ENCODE data around the gene AUTS2. TPM values are rescaled to one million over a fixed set of nuclear protein-coding genes. Genes with fewer than 3 reads are reported as not detected.

The AUTS2 gene
- total and polyA plus RNA-seq, 2 experiments from 2014 or later: 32.0 to 91.0 TPM

GRCh38 chr7:70592171-70592570 is 993.9 kb downstream of the AUTS2 start:
- peaks cover 34% of the 10 kb centered on the region for H3K27me3 Mint-ChIP-seq (ENCODE audit: insufficient read depth, low read depth, poor library complexity)
- H3K4me3 Mint-ChIP-seq: no peak overlapping the region

More at GRCh38 chr7:70592171-70592570, 993.9 kb downstream of the AUTS2 start:
- no peak for DNase-seq (ENCODE audit: low spot score)
- Histone ChIP-seq H3K36me3 (ENCODE audit: insufficient read depth) (no peaks in the 10 kb centered on the region), H3F3A (replicated peaks; ENCODE audit: low read depth) (peaks cover 5% of the 10 kb centered on the region; the same call in 1 of the 2 replicates), H2AFZ (no peak overlapping the region), H3K79me2 (replicated peaks; ENCODE audit: insufficient read depth) (no peaks in the 10 kb centered on the region), H3K4me1 (ENCODE audit: insufficient read depth) (peaks cover 23% of the 10 kb centered on the region), H3K27me3 (ENCODE audit: insufficient read depth) (peaks cover 39% of the 10 kb centered on the region), H3K27ac (ENCODE audit: low read depth) (no peak overlapping the region), H3K9me2 (ENCODE audit: insufficient read depth) (no peaks in the 10 kb centered on the region), H3K4me2 (no peak overlapping the region), H4K20me1 (replicated peaks; ENCODE audit: insufficient read depth) (peaks cover 2% of the 10 kb centered on the region; the same call in 1 of the 2 replicates), H3K4me3 (no peak overlapping the region)
- TF ChIP-seq POLR2AphosphoS5 (IDR thresholded peaks at IDR 0.05; ENCODE audit: low read depth): no peak
- TF ChIP-seq CREB1 (CRISPR knock-in tag; IDR thresholded peaks at IDR 0.05; ENCODE audit: low read depth): no peak
- TF ChIP-seq ZNF114 (CRISPR knock-in tag; IDR thresholded peaks at IDR 0.05): no peak
- no peak for TF ChIP-seq ZNF331 (CRISPR knock-in tag; IDR thresholded peaks at IDR 0.05; ENCODE audit: low read depth)
- TF ChIP-seq, protein P1, sequence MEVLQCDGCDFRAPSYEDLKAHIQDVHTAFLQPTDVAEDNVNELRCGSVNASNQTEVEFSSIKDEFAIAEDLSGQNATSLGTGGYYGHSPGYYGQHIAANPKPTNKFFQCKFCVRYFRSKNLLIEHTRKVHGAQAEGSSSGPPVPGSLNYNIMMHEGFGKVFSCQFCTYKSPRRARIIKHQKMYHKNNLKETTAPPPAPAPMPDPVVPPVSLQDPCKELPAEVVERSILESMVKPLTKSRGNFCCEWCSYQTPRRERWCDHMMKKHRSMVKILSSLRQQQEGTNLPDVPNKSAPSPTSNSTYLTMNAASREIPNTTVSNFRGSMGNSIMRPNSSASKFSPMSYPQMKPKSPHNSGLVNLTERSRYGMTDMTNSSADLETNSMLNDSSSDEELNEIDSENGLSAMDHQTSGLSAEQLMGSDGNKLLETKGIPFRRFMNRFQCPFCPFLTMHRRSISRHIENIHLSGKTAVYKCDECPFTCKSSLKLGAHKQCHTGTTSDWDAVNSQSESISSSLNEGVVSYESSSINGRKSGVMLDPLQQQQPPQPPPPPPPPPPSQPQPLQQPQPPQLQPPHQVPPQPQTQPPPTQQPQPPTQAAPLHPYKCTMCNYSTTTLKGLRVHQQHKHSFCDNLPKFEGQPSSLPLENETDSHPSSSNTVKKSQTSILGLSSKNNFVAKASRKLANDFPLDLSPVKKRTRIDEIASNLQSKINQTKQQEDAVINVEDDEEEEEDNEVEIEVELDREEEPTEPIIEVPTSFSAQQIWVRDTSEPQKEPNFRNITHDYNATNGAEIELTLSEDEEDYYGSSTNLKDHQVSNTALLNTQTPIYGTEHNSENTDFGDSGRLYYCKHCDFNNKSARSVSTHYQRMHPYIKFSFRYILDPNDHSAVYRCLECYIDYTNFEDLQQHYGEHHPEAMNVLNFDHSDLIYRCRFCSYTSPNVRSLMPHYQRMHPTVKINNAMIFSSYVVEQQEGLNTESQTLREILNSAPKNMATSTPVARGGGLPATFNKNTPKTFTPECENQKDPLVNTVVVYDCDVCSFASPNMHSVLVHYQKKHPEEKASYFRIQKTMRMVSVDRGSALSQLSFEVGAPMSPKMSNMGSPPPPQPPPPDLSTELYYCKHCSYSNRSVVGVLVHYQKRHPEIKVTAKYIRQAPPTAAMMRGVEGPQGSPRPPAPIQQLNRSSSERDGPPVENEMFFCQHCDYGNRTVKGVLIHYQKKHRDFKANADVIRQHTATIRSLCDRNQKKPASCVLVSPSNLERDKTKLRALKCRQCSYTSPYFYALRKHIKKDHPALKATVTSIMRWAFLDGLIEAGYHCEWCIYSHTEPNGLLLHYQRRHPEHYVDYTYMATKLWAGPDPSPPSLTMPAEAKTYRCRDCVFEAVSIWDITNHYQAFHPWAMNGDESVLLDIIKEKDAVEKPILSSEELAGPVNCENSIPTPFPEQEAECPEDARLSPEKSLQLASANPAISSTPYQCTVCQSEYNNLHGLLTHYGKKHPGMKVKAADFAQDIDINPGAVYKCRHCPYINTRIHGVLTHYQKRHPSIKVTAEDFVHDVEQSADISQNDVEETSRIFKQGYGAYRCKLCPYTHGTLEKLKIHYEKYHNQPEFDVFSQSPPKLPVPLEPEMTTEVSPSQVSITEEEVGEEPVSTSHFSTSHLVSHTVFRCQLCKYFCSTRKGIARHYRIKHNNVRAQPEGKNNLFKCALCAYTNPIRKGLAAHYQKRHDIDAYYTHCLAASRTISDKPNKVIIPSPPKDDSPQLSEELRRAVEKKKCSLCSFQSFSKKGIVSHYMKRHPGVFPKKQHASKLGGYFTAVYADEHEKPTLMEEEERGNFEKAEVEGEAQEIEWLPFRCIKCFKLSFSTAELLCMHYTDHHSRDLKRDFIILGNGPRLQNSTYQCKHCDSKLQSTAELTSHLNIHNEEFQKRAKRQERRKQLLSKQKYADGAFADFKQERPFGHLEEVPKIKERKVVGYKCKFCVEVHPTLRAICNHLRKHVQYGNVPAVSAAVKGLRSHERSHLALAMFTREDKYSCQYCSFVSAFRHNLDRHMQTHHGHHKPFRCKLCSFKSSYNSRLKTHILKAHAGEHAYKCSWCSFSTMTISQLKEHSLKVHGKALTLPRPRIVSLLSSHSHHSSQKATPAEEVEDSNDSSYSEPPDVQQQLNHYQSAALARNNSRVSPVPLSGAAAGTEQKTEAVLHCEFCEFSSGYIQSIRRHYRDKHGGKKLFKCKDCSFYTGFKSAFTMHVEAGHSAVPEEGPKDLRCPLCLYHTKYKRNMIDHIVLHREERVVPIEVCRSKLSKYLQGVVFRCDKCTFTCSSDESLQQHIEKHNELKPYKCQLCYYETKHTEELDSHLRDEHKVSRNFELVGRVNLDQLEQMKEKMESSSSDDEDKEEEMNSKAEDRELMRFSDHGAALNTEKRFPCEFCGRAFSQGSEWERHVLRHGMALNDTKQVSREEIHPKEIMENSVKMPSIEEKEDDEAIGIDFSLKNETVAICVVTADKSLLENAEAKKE (CRISPR knock-in tag; IDR thresholded peaks at IDR 0.05): no peak
- no peak for TF ChIP-seq EZH2phosphoT487 (IDR thresholded peaks at IDR 0.05; ENCODE audit: unreplicated experiment)
- TF ChIP-seq, protein P2, sequence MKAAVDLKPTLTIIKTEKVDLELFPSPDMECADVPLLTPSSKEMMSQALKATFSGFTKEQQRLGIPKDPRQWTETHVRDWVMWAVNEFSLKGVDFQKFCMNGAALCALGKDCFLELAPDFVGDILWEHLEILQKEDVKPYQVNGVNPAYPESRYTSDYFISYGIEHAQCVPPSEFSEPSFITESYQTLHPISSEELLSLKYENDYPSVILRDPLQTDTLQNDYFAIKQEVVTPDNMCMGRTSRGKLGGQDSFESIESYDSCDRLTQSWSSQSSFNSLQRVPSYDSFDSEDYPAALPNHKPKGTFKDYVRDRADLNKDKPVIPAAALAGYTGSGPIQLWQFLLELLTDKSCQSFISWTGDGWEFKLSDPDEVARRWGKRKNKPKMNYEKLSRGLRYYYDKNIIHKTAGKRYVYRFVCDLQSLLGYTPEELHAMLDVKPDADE (IDR thresholded peaks at IDR 0.05): no peak
- no peak for TF ChIP-seq EZH2 (IDR thresholded peaks at IDR 0.05; ENCODE audit: low read depth, unreplicated experiment)
- no peak for ATAC-seq
- Mint-ChIP-seq H3K9me3 (no peaks in the 10 kb centered on the region), H3K4me1 (peaks cover 44% of the 10 kb centered on the region), H3K27ac (no peak overlapping the region), H3K36me3 (ENCODE audit: low read depth) (no peaks in the 10 kb centered on the region)

Measured in GM23338 (cell line).